HG03520 (cell line): ENCODE results near the gene TMEM135.
"Not testable (repeated sequence)": the region's sequence is repeated elsewhere in the genome, so short reads cannot be mapped to it uniquely, and the experiment has no call there.

Experiments
- ATAC-seq: cut with Tn5 transposase; IDR thresholded peaks from one replicate; pipeline ENCODE4 v1.9.1; 2021; ENCODE audit warnings: mild to moderate bottlenecking, moderate library complexity; ENCODE audit not compliant: unreplicated experiment

Gene TMEM135

GRCh38 chr11:87252869-87253268, 215.1 kb downstream of the TMEM135 start:
- no peak for ATAC-seq

- no peak for ATAC-seq
Measured at GRCh38 chr11:87254562-87254961, 216.8 kb downstream of the TMEM135 start.

- no peak for ATAC-seq
Measured at GRCh38 chr11:87255589-87255988, 217.9 kb downstream of the TMEM135 start.

- ATAC-seq: no peak
Measured at GRCh38 chr11:87256694-87257340, 219.1 kb downstream of the TMEM135 start.

GRCh38 chr11:87258171-87258833, 220.6 kb downstream of the TMEM135 start:
- ATAC-seq: no peak

GRCh38 chr11:87259736-87260135, 222.0 kb downstream of the TMEM135 start:
- no peak for ATAC-seq

- ATAC-seq: no peak
Measured at GRCh38 chr11:87260811-87261210, 223.1 kb downstream of the TMEM135 start.

- ATAC-seq: no peak
Measured at GRCh38 chr11:87263264-87263838, 225.6 kb downstream of the TMEM135 start.

GRCh38 chr11:87263979-87264378, 226.2 kb downstream of the TMEM135 start:
- no peak for ATAC-seq

GRCh38 chr11:87265132-87265531, 227.4 kb downstream of the TMEM135 start:
- no peak for ATAC-seq

GRCh38 chr11:87265979-87266378, 228.2 kb downstream of the TMEM135 start:
- no peak for ATAC-seq

- ATAC-seq: no peak
Measured at GRCh38 chr11:87266751-87267150, 229.0 kb downstream of the TMEM135 start.

GRCh38 chr11:87271951-87272350, 234.2 kb downstream of the TMEM135 start:
- not testable (repeated sequence) for ATAC-seq

GRCh38 chr11:87275176-87275575, 237.4 kb downstream of the TMEM135 start:
- ATAC-seq: no peak

- no peak for ATAC-seq
Measured at GRCh38 chr11:87280143-87280542, 242.4 kb downstream of the TMEM135 start.

- no peak for ATAC-seq
Measured at GRCh38 chr11:87281496-87281895, 243.8 kb downstream of the TMEM135 start.

- ATAC-seq: no peak
Measured at GRCh38 chr11:87284306-87284705, 246.6 kb downstream of the TMEM135 start.

GRCh38 chr11:87285674-87286073, 247.9 kb downstream of the TMEM135 start:
- ATAC-seq: not testable (repeated sequence)

- no peak for ATAC-seq
Measured at GRCh38 chr11:87286338-87286737, 248.6 kb downstream of the TMEM135 start.

- ATAC-seq: no peak
Measured at GRCh38 chr11:87290304-87290922, 252.7 kb downstream of the TMEM135 start.

GRCh38 chr11:87292598-87292997, 254.9 kb downstream of the TMEM135 start:
- no peak for ATAC-seq

- no peak for ATAC-seq
Measured at GRCh38 chr11:87295237-87295636, 257.5 kb downstream of the TMEM135 start.
